PC-9 (cell line): ENCODE results near the gene SLC44A5. TPM values are rescaled to one million over a fixed set of nuclear protein-coding genes. Genes with fewer than 3 reads are reported as not detected.

ENCODE experiments used
- BruUV-seq: library from RNA; stranded (reverse); fragments of 400-500 nt; replicated peaks from 2 replicates; lab custom pipeline; 2021; lab: Mats Ljungman, UMichigan
- CTCF ChIA-PET: fragments of 300-600 bp; sonication (Branson Sonifier 250); formaldehyde crosslinking; loops from one replicate; lab custom pipeline; 2022; ENCODE audit warnings: antibody characterized with exemption; lab: Charles Lee
- POLR2A ChIA-PET: fragments of 300-600 bp; sonication (Branson Sonifier 250); formaldehyde crosslinking; loops from one replicate; lab custom pipeline; 2022; ENCODE audit warnings: antibody characterized with exemption; ENCODE audit not compliant: unreplicated experiment; lab: Charles Lee
- DNase-seq, 2 experiments: peaks; one replicate each; pipeline versions ENCODE4 v3.0.0 to v3.0.0-alpha.2; 2015 to 2022; ENCODE audit warnings: mixed read lengths in 1 of 2
- H2AFZ ChIP-seq: fragments of 200-600 bp; sonication (generic); 2 replicates; pipeline ENCODE4 v1.8.1; 2017; ENCODE audit warnings: antibody characterized with exemption
- H3F3A ChIP-seq: fragments of 200-600 bp; sonication (generic); 2 replicates; pipeline ENCODE4 v1.8.1; 2017; ENCODE audit warnings: antibody characterized with exemption, mild to moderate bottlenecking, low read depth; ENCODE audit not compliant: insufficient read depth
- H3K27ac ChIP-seq: fragments of 200-600 bp; sonication (generic); 2 replicates; pipeline ENCODE4 v1.6.1; 2016; ENCODE audit warnings: mixed run types
- H3K27me3 ChIP-seq: fragments of 200-600 bp; sonication (generic); 2 replicates; pipeline ENCODE4 v1.6.1; 2016; ENCODE audit warnings: low read depth, mixed run types; ENCODE audit not compliant: insufficient read depth
- H3K36me3 ChIP-seq: fragments of 200-600 bp; sonication (generic); 2 replicates; pipeline ENCODE4 v1.6.1; 2016; ENCODE audit warnings: low read depth, mixed run types
- H3K4me1 ChIP-seq: fragments of 200-600 bp; sonication (generic); replicated peaks from 2 replicates; pipeline ENCODE4 v1.6.1; 2016; ENCODE audit warnings: mixed run types; ENCODE audit not compliant: insufficient read depth
- H3K4me2 ChIP-seq: fragments of 200-600 bp; sonication (generic); 2 replicates; pipeline ENCODE4 v1.6.1; 2017; ENCODE audit warnings: mixed run types
- H3K4me3 ChIP-seq: fragments of 200-600 bp; sonication (generic); 2 replicates; pipeline ENCODE4 v1.6.1; 2016; ENCODE audit warnings: mixed run types
- H3K79me2 ChIP-seq: fragments of 200-600 bp; sonication (generic); 2 replicates; pipeline ENCODE4 v1.6.1; 2017; ENCODE audit warnings: low read depth, mixed run types
- H3K9me2 ChIP-seq: fragments of 200-600 bp; sonication (generic); 2 replicates; pipeline ENCODE4 v1.8.1; 2017; ENCODE audit warnings: mild to moderate bottlenecking; ENCODE audit not compliant: insufficient read depth
- H3K9me3 ChIP-seq: fragments of 200-600 bp; sonication (generic); 2 replicates; pipeline ENCODE4 v1.8.1; 2016; ENCODE audit warnings: low read depth; ENCODE audit not compliant: insufficient read depth
- H4K20me1 ChIP-seq: fragments of 200-600 bp; sonication (generic); 2 replicates; pipeline ENCODE4 v1.8.1; 2017; ENCODE audit not compliant: insufficient read depth
- CTCF ChIP-seq: fragments of 200-600 bp; sonication (generic); conservative IDR thresholded peaks from 2 replicates; pipeline ENCODE4 v1.6.1; 2017; ENCODE audit warnings: mixed run types, antibody characterized with exemption, mild to moderate bottlenecking, moderate library complexity
- EZH2 ChIP-seq: fragments of 200-600 bp; sonication (generic); IDR thresholded peaks from 2 replicates; pipeline ENCODE4 v1.8.0; 2017; ENCODE audit warnings: antibody characterized with exemption, low read depth
- intact Hi-C: fragments of 100-400 bp; cut with micrococcal nuclease; formaldehyde crosslinking; loops from one replicate; pipeline ENCODE4 v1.10.0; 2022; ENCODE audit not compliant: unreplicated experiment
- total RNA-seq: library from RNA; stranded (reverse); gene quantifications from 2 replicates; pipeline ENCODE4 v1.2.3, GENCODE V29; 2021

SLC44A5 gene
- total RNA-seq, 1 experiment from 2014 or later = 0.09 TPM

- H3K27me3 ChIP-seq = no peaks in the 10 kb centered on the region
- H3K27ac ChIP-seq = no peak overlapping the region
- no peaks in the 10 kb centered on the region for H3K79me2 ChIP-seq
- no peak overlapping the region for H3K4me3 ChIP-seq
- no peak for TF ChIP-seq EZH2
- TF ChIP-seq CTCF = no peak
- no peaks in the 10 kb centered on the region for H3K9me3 ChIP-seq
- no peaks in the 10 kb centered on the region for H3K4me1 ChIP-seq
- H2AFZ ChIP-seq = no peak overlapping the region
- H3K36me3 ChIP-seq = no peaks in the 10 kb centered on the region
- no peaks in the 10 kb centered on the region for H3F3A ChIP-seq
- no peaks in the 10 kb centered on the region for H3K9me2 ChIP-seq
- DNase-seq = no peak
- no TSS peak for BruUV-seq
- POLR2A ChIA-PET = interaction anchor here (0.7 kb wide), 1 partner anchor 108 kb away, joined by 5 read pairs; no protein-coding TSS in a partner anchor
- intact Hi-C loops = no loop called here
- CTCF ChIA-PET = no interaction called here
- no peaks in the 10 kb centered on the region for H4K20me1 ChIP-seq
- H3K4me2 ChIP-seq = no peak overlapping the region
Measured at GRCh38 chr1:75174031-75174760, 436.7 kb downstream of the SLC44A5 start.

GRCh38 chr1:75172556-75172955 lies 438.4 kb downstream of the SLC44A5 start:
- ChIA-PET CTCF (no interaction called here), POLR2A (no interaction called here)
- Histone ChIP-seq H3K79me2 (no peaks in the 10 kb centered on the region), H3K36me3 (no peaks in the 10 kb centered on the region), H3K9me3 (no peaks in the 10 kb centered on the region), H3K4me1 (no peaks in the 10 kb centered on the region), H3K9me2 (no peaks in the 10 kb centered on the region), H2AFZ (no peak overlapping the region), H4K20me1 (no peaks in the 10 kb centered on the region), H3K27me3 (no peaks in the 10 kb centered on the region), H3K4me3 (no peak overlapping the region), H3K4me2 (no peak overlapping the region), H3K27ac (no peak overlapping the region), H3F3A (no peaks in the 10 kb centered on the region)
- no peak for TF ChIP-seq EZH2
- no TSS peak for BruUV-seq
- intact Hi-C loops = no loop called here
- no peak for DNase-seq

GRCh38 chr1:75171876-75172275 lies 439.0 kb downstream of the SLC44A5 start:
- H3K9me2 ChIP-seq = no peaks in the 10 kb centered on the region
- no peaks in the 10 kb centered on the region for H3K36me3 ChIP-seq
- H3K4me1 ChIP-seq = no peaks in the 10 kb centered on the region
- POLR2A ChIA-PET = no interaction called here
- no TSS peak for BruUV-seq
- DNase-seq = no peak
- H3K27me3 ChIP-seq = no peaks in the 10 kb centered on the region
- H4K20me1 ChIP-seq = no peaks in the 10 kb centered on the region
- no peak overlapping the region for H3K27ac ChIP-seq
- H3K4me2 ChIP-seq = no peak overlapping the region
- intact Hi-C loops = no loop called here
- no peaks in the 10 kb centered on the region for H3F3A ChIP-seq
- H3K4me3 ChIP-seq = no peak overlapping the region
- no peaks in the 10 kb centered on the region for H3K79me2 ChIP-seq
- no peak for TF ChIP-seq CTCF
- TF ChIP-seq EZH2 = no peak
- H2AFZ ChIP-seq = no peak overlapping the region
- CTCF ChIA-PET = no interaction called here
- no peaks in the 10 kb centered on the region for H3K9me3 ChIP-seq
